ENCODE measurements around the gene FAM114A1.

FAM114A1 gene

DNA sequence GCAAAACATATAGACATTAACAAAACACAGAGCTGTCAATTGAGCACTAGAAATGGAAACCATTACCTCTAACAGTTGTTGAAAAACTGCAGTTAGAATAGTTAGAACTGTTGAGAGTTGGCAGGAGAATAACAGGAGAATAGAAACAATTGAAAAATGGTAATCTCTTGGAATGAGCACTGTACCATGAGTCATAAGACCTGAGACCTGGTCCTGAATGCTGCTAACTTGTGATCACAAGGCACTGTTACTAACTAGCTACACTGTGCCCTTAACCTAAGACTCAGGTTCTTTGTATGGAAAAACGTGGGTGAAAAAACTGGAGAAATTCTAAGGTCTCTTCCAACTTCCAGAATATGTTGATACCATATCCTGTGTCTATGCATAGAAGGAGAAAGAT lies 29.3 kb downstream of the FAM114A1 start:
- no peak overlapping the region for H3K4me3 ChIP-seq (replicated peaks; ENCODE audit: insufficient read depth, low read length)
- no peak overlapping the region for H3K27ac ChIP-seq (replicated peaks)
- no peak for DNase-seq (ENCODE audit: low read depth in 1 of 2, low spot score in 1 of 2)
- no peak for TF ChIP-seq GABPA (IDR thresholded peaks at IDR 0.05; ENCODE audit: low read depth)
- no peak for TF ChIP-seq REST (IDR thresholded peaks at IDR 0.05; ENCODE audit: insufficient replicate concordance, low read depth)
- TF ChIP-seq POLR2AphosphoS5 (IDR thresholded peaks at IDR 0.05; ENCODE audit: low read depth): no peak
- TF ChIP-seq SPI1 (IDR thresholded peaks at IDR 0.05; ENCODE audit: borderline replicate concordance, low read depth): no peak
- TF ChIP-seq, protein P1, sequence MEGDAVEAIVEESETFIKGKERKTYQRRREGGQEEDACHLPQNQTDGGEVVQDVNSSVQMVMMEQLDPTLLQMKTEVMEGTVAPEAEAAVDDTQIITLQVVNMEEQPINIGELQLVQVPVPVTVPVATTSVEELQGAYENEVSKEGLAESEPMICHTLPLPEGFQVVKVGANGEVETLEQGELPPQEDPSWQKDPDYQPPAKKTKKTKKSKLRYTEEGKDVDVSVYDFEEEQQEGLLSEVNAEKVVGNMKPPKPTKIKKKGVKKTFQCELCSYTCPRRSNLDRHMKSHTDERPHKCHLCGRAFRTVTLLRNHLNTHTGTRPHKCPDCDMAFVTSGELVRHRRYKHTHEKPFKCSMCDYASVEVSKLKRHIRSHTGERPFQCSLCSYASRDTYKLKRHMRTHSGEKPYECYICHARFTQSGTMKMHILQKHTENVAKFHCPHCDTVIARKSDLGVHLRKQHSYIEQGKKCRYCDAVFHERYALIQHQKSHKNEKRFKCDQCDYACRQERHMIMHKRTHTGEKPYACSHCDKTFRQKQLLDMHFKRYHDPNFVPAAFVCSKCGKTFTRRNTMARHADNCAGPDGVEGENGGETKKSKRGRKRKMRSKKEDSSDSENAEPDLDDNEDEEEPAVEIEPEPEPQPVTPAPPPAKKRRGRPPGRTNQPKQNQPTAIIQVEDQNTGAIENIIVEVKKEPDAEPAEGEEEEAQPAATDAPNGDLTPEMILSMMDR (IDR thresholded peaks at IDR 0.05; ENCODE audit: insufficient read depth, low read length): no peak
- H3K27me3 ChIP-seq (ENCODE audit: insufficient read depth, poor library complexity, severe bottlenecking): no peaks in the 10 kb centered on the region

DNA sequence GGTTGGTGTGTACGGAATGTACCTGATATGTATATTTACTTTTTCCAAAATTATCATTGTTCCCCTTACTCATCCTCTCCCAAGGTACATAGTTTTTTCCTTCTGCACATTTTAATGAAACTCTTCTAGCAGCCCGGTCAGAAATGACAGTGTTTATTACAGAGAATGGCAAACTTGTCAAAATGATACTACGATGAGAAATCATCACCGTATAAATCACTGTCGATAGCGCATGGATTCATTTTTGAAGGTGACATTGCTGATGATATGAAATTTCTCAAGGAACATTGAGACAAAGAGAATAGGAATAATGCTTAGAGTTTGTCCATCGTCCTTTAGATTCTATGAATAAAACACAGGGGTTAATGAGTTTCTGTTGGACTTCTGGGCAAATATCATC lies 30.6 kb downstream of the FAM114A1 start:
- no peak for DNase-seq (ENCODE audit: low read depth in 1 of 2, low spot score in 1 of 2)
- H3K4me3 ChIP-seq (replicated peaks; ENCODE audit: insufficient read depth, low read length): no peak overlapping the region
- H3K27me3 ChIP-seq (ENCODE audit: insufficient read depth, poor library complexity, severe bottlenecking): no peaks in the 10 kb centered on the region
- TF ChIP-seq POLR2AphosphoS5 (IDR thresholded peaks at IDR 0.05; ENCODE audit: low read depth) (no peak), SPI1 (IDR thresholded peaks at IDR 0.05; ENCODE audit: borderline replicate concordance, low read depth) (no peak), GABPA (IDR thresholded peaks at IDR 0.05; ENCODE audit: low read depth) (no peak), REST (IDR thresholded peaks at IDR 0.05; ENCODE audit: insufficient replicate concordance, low read depth) (no peak)
- TF ChIP-seq, protein P1 (IDR thresholded peaks at IDR 0.05; ENCODE audit: insufficient read depth, low read length): no peak
- no peak overlapping the region for H3K27ac ChIP-seq (replicated peaks)

GRCh38 chr4:38902221-38902620 lies 34.6 kb downstream of the FAM114A1 start:
- no peak overlapping the region for H3K27ac ChIP-seq (replicated peaks)
- H3K27me3 ChIP-seq (ENCODE audit: insufficient read depth, poor library complexity, severe bottlenecking): no peaks in the 10 kb centered on the region
- no peak for TF ChIP-seq REST (IDR thresholded peaks at IDR 0.05; ENCODE audit: insufficient replicate concordance, low read depth)
- no peak for TF ChIP-seq POLR2AphosphoS5 (IDR thresholded peaks at IDR 0.05; ENCODE audit: low read depth)
- no peak for TF ChIP-seq GABPA (IDR thresholded peaks at IDR 0.05; ENCODE audit: low read depth)
- no peak overlapping the region for H3K4me3 ChIP-seq (replicated peaks; ENCODE audit: insufficient read depth, low read length)
- no peak for DNase-seq (ENCODE audit: low read depth in 1 of 2, low spot score in 1 of 2)

- no peak for DNase-seq (ENCODE audit: low read depth in 1 of 2, low spot score in 1 of 2)
- Histone ChIP-seq H3K27ac (replicated peaks) (no peak overlapping the region), H3K4me3 (replicated peaks; ENCODE audit: insufficient read depth, low read length) (no peak overlapping the region), H3K27me3 (ENCODE audit: insufficient read depth, poor library complexity, severe bottlenecking) (no peaks in the 10 kb centered on the region)
- TF ChIP-seq POLR2AphosphoS5 (IDR thresholded peaks at IDR 0.05; ENCODE audit: low read depth) (no peak), REST (IDR thresholded peaks at IDR 0.05; ENCODE audit: insufficient replicate concordance, low read depth) (no peak)
These were observed 35.1 kb downstream of the FAM114A1 start for GRCh38 chr4:38902695-38903094.
